ENCODE results near the gene PSMD12. TPM values are rescaled to one million over a fixed set of nuclear protein-coding genes. Genes with fewer than 3 reads are reported as not detected.
"Not testable (repeated sequence)": the region's sequence is repeated elsewhere in the genome, so short reads cannot be mapped to it uniquely, and the experiment has no call there.

PSMD12 gene
- total RNA-seq: 16.0 TPM
- polyA plus RNA-seq (ENCODE audit: insufficient read depth in 1 of 8, insufficient read length in 8 of 8, low replicate concordance in 1 of 8): 10 to 100 TPM; 25.5 to 35.4 (median 33.7) TPM
- long read RNA-seq, donor 1, full-length matches to known transcripts: 5 of 5 reads
- long read RNA-seq, donor 1, partial matches to known transcripts: 0 of 5 reads
- long read RNA-seq, donor 1, other reads (novel, unspliced or antisense): 0 of 5 reads
- long read RNA-seq, donor 2, full-length matches to known transcripts: 1 of 1 reads
- long read RNA-seq, donor 2, partial matches to known transcripts: 0 of 1 reads
- long read RNA-seq, donor 2, other reads (novel, unspliced or antisense): 0 of 1 reads
- long read RNA-seq, donor 3, full-length matches to known transcripts: 19 of 24 reads
- long read RNA-seq, donor 3, partial matches to known transcripts: 5 of 24 reads
- long read RNA-seq, donor 3, other reads (novel, unspliced or antisense): 0 of 24 reads
- long read RNA-seq, donor 4, full-length matches to known transcripts: 7 of 7 reads
- long read RNA-seq, donor 4, partial matches to known transcripts: 0 of 7 reads
- long read RNA-seq, donor 4, other reads (novel, unspliced or antisense): 0 of 7 reads
- long read RNA-seq, donor 5, full-length matches to known transcripts: 30 of 52 reads
- long read RNA-seq, donor 5, partial matches to known transcripts: 22 of 52 reads
- long read RNA-seq, donor 5, other reads (novel, unspliced or antisense): 0 of 52 reads
- long read RNA-seq, donor 6, full-length matches to known transcripts: 18 of 27 reads
- long read RNA-seq, donor 6, partial matches to known transcripts: 9 of 27 reads
- long read RNA-seq, donor 6, other reads (novel, unspliced or antisense): 0 of 27 reads
- long read RNA-seq, donor 7, full-length matches to known transcripts: 16 of 32 reads
- long read RNA-seq, donor 7, partial matches to known transcripts: 16 of 32 reads
- long read RNA-seq, donor 7, other reads (novel, unspliced or antisense): 0 of 32 reads
- long read RNA-seq, donor 8, full-length matches to known transcripts: 4 of 4 reads
- long read RNA-seq, donor 8, partial matches to known transcripts: 0 of 4 reads
- long read RNA-seq, donor 8, other reads (novel, unspliced or antisense): 0 of 4 reads
- long read RNA-seq, donor 9, full-length matches to known transcripts: 9 of 22 reads
- long read RNA-seq, donor 9, partial matches to known transcripts: 13 of 22 reads
- long read RNA-seq, donor 9, other reads (novel, unspliced or antisense): 0 of 22 reads
- long read RNA-seq, donor 10, full-length matches to known transcripts: 24 of 30 reads
- long read RNA-seq, donor 10, partial matches to known transcripts: 6 of 30 reads
- long read RNA-seq, donor 10, other reads (novel, unspliced or antisense): 0 of 30 reads
- long read RNA-seq, donor 11, full-length matches to known transcripts: 8 of 13 reads
- long read RNA-seq, donor 11, partial matches to known transcripts: 5 of 13 reads
- long read RNA-seq, donor 11, other reads (novel, unspliced or antisense): 0 of 13 reads

DNA sequence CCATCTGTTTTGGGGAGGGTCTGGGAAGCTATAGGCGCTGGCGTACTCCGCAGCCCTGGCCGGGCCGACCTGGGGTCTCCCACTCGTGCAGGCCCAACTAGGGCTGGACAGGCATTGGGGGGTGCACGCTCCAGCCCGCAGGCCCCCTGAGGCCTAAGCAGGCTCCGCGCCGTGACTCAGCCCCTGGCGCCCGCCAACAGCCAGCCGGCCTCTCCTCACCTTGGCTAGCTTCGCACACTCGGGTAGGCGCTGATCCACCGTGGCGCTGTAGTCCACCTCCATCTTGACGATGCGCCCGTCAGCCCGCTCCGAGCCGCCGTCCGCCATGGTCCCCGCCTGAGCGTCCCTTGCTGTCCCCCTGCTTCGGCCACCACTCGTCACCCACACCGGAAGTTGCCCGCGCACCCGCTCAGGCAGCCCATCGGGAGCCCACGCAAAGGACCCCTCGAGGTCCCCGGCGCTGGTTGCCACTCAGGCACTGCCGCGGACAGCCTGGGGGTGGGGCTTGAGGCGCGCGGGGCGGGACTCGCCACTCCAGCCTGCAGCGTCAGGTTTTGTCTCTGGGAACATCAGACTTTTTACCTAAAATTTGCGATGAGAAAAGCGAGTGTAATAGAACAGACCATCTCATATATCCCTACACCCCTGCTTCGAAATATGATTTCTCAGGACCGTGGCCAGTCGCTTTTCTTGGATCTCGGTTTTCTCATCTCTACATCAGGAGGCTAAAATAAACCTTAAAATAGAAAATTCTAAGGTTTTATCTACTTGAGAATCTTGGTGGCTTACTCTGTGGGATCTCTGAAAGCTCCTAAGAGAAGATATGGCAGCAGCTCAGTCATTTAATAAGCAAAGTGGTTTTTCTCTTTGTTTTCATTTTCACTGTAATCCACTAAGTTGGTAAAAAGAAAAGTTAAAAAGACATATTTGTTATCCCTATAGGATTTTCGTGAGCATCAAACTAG is at the start of gene PSMD12:
TSS of gene PSMD12 (minus strand) at position 385 of the 965 bp plus-strand sequence. CDS start at position 327, 58 bp downstream.
- Histone ChIP-seq H3K27ac (ENCODE audit: low read length) (peak within 1 kb of the TSS; percentile 90), H3K4me1 (ENCODE audit: control insufficient read depth, insufficient read depth, low read length) (peaks cover 11% of the 10 kb centered on the region), H3K36me3 (ENCODE audit: control insufficient read depth, insufficient read depth, low read length) (no peaks in the 10 kb centered on the region), H3K9me3 (replicated peaks; ENCODE audit: control insufficient read depth, low read depth, low read length) (no peaks in the 10 kb centered on the region), H3K27me3 (ENCODE audit: control insufficient read depth, insufficient read depth, low read length) (no peaks in the 10 kb centered on the region), H3K4me3 (ENCODE audit: low read length) (peak within 1 kb of the TSS; percentile 93)
- DNase-seq: peak; percentile 95
- WGBS (ENCODE audit: insufficient coverage): under 1% methylated on average over 44 of the region's 55 CpGs

DNA sequence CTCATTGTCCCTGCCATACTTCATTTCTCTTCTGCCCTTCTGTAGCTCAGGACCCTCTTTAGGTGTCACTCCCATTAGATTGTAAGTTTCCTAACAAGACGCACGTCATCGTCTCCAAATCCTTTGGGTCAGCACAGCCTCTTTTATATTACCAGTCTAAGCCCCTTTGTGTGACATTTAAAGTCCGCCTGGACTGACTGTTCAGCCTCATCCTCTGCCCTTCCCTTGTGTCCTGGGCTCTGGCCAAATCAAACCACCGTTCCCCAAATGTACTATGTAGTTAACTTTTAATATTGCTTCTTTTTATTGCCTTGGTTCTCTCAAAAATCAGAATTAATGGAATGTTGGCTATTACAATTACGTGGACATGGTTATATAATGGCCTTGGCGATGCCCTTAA is 48.9 kb upstream of the PSMD12 start:
- Histone ChIP-seq H3K4me3 (ENCODE audit: low read length) (no peak overlapping the region), H3K36me3 (ENCODE audit: control insufficient read depth, insufficient read depth, low read length) (no peaks in the 10 kb centered on the region), H3K9me3 (replicated peaks; ENCODE audit: control insufficient read depth, low read depth, low read length) (peaks cover 2% of the 10 kb centered on the region), H3K4me1 (ENCODE audit: control insufficient read depth, insufficient read depth, low read length) (no peaks in the 10 kb centered on the region), H3K27ac (ENCODE audit: low read length) (no peak overlapping the region), H3K27me3 (ENCODE audit: control insufficient read depth, insufficient read depth, low read length) (no peaks in the 10 kb centered on the region)
- no peak for DNase-seq
- 79% methylated on average over 4 of the region's 7 CpGs for WGBS (ENCODE audit: insufficient coverage)

DNA sequence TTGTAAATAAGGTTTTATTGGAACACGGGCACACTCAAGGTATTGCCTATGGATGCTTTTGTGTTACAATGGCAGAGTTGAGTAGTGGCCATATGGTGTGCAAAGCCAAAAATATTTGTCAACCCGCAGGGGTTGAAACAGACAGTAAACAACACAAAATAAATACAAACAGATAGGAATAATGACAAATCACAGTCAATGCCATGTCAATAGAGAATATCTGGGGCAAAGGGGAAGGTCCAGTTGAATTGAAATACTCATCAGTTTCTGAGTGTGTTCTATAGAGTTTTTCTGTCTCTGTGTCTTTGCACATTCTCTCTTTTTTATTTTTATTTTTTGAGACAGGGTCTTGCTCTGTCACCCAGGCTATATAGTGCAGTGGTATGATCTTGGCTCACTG is 48.2 kb upstream of the PSMD12 start:
- H3K4me1 ChIP-seq (ENCODE audit: control insufficient read depth, insufficient read depth, low read length): no peaks in the 10 kb centered on the region
- no peaks in the 10 kb centered on the region for H3K27me3 ChIP-seq (ENCODE audit: control insufficient read depth, insufficient read depth, low read length)
- no peaks in the 10 kb centered on the region for H3K36me3 ChIP-seq (ENCODE audit: control insufficient read depth, insufficient read depth, low read length)
- no peak overlapping the region for H3K4me3 ChIP-seq (ENCODE audit: low read length)
- no peak for DNase-seq
- peaks cover 2% of the 10 kb centered on the region for H3K9me3 ChIP-seq (replicated peaks; ENCODE audit: control insufficient read depth, low read depth, low read length)
- WGBS (ENCODE audit: insufficient coverage): no CpG with 5 or more reads among the region's 2 CpGs
- H3K27ac ChIP-seq (ENCODE audit: low read length): no peak overlapping the region

DNA sequence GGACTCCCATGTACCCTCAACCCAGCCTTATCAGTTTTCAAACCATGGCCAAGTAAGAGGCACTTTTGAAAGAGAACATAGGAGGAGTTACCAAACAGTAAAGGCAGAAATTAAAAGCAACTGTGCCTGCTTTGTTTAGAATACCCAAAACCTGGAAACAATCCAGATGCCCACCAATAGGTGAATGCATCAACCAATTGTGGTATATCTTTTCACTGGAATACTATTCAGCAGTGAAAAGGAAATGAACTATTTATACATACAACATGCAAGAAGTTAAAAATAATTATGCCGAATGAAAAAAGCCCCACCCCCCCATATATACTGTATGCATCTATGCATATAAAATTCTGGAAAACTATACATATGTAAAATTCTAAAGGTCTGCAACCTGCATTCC is 47.8 kb upstream of the PSMD12 start:
- no CpG with 5 or more reads among the region's 1 CpG for WGBS (ENCODE audit: insufficient coverage)

DNA sequence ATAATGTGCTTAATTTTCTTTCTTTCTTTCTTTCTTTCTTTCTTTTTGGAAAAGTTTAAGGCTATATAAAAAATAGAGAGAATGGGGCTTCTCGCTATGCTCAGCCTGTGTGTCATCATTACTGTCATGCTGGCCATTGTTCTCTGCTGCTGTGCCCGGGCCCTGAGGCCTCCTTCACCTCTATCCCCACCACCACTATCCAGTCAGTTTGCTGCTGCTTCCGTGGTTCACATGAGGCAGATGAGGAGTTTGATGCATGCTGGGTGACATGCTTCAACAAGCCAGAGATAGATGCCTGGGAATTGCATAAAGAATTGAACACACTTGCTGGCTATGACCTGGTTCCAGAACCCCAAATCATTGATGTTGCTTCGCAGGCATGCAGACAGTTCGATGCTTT is 47.0 kb upstream of the PSMD12 start:
- peaks cover 2% of the 10 kb centered on the region for H3K9me3 ChIP-seq (replicated peaks; ENCODE audit: control insufficient read depth, low read depth, low read length)
- H3K27me3 ChIP-seq (ENCODE audit: control insufficient read depth, insufficient read depth, low read length): no peaks in the 10 kb centered on the region
- H3K36me3 ChIP-seq (ENCODE audit: control insufficient read depth, insufficient read depth, low read length): no peaks in the 10 kb centered on the region
- no peak overlapping the region for H3K27ac ChIP-seq (ENCODE audit: low read length)
- 75% methylated on average over 3 of the region's 5 CpGs for WGBS (ENCODE audit: insufficient coverage)
- no peak overlapping the region for H3K4me3 ChIP-seq (ENCODE audit: low read length)
- no peaks in the 10 kb centered on the region for H3K4me1 ChIP-seq (ENCODE audit: control insufficient read depth, insufficient read depth, low read length)
- DNase-seq: no peak

More for the DNA sequence above, 47.8 kb upstream of the PSMD12 start:
- Histone ChIP-seq H3K9me3 (replicated peaks; ENCODE audit: control insufficient read depth, low read depth, low read length) (peaks cover 2% of the 10 kb centered on the region), H3K4me1 (ENCODE audit: control insufficient read depth, insufficient read depth, low read length) (no peaks in the 10 kb centered on the region), H3K27ac (ENCODE audit: low read length) (no peak overlapping the region), H3K27me3 (ENCODE audit: control insufficient read depth, insufficient read depth, low read length) (no peaks in the 10 kb centered on the region), H3K4me3 (ENCODE audit: low read length) (no peak overlapping the region), H3K36me3 (ENCODE audit: control insufficient read depth, insufficient read depth, low read length) (no peaks in the 10 kb centered on the region)
- DNase-seq: no peak

DNA sequence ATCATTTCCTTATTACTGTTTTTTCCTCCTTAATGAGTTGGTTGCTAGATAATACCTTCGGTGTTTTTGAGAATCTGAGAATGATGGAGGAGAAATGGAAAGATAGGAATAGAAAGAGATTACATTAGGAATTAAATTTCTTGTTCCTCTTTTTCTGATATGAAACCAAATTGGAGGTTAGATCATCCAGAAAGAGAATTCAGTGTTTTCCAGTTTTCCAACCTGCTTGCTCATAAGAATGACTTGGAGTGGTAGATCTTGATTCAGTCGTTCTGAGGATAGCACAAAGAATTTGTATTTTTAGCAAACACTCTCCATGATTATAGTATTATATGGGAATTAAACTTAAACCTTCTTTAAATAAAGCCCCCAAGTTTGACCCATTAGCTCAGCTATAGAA is 46.6 kb upstream of the PSMD12 start:
- WGBS (ENCODE audit: insufficient coverage): no CpG with 5 or more reads among the region's 2 CpGs
- Histone ChIP-seq H3K27ac (ENCODE audit: low read length) (no peak overlapping the region), H3K9me3 (replicated peaks; ENCODE audit: control insufficient read depth, low read depth, low read length) (peaks cover 2% of the 10 kb centered on the region), H3K27me3 (ENCODE audit: control insufficient read depth, insufficient read depth, low read length) (no peaks in the 10 kb centered on the region), H3K4me3 (ENCODE audit: low read length) (no peak overlapping the region), H3K36me3 (ENCODE audit: control insufficient read depth, insufficient read depth, low read length) (no peaks in the 10 kb centered on the region), H3K4me1 (ENCODE audit: control insufficient read depth, insufficient read depth, low read length) (no peaks in the 10 kb centered on the region)
- no peak for DNase-seq

DNA sequence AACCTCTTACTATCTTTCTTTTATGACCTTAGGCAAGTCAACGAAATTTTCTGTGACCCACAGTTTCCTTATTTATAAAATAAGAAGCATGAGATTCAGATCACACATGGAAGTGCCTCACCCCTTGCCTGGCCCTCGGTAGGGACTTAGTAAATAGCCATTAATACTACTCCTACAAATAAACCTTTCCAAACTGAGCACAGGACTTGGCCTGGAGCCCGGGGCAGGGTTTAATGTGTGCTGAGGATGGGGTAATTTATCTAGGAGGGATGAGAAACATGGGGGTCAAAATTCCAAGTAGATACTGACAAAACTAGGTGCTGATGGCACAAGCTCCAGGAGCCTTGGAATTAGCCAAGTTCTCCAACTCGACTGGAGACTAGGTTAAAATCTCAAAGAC is 45.7 kb upstream of the PSMD12 start:
- no peak for DNase-seq
- WGBS (ENCODE audit: insufficient coverage): 100% methylated on average over 1 of the region's 4 CpGs
- Histone ChIP-seq H3K4me1 (ENCODE audit: control insufficient read depth, insufficient read depth, low read length) (no peaks in the 10 kb centered on the region), H3K36me3 (ENCODE audit: control insufficient read depth, insufficient read depth, low read length) (no peaks in the 10 kb centered on the region), H3K9me3 (replicated peaks; ENCODE audit: control insufficient read depth, low read depth, low read length) (peaks cover 2% of the 10 kb centered on the region), H3K27me3 (ENCODE audit: control insufficient read depth, insufficient read depth, low read length) (no peaks in the 10 kb centered on the region), H3K27ac (ENCODE audit: low read length) (no peak overlapping the region), H3K4me3 (ENCODE audit: low read length) (no peak overlapping the region)

DNA sequence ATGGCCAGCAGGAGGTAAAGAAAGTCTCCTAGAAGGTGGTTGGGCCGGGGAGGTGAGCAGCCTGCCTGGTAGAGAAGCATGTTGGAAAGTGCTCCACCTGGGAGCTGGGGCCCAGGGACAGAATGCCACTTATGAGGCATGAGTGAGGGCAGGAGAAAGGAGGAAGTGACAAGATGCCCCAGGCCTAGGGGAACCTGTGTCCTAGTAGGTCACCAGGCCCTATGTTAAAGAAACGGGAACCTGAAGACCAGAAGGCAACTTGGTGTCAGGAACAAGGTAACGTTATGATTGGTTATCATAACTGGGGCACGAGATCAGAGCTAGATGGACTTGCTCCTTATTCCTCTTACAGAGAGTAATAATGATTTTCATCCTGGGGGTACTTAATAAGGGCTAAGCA is 45.0 kb upstream of the PSMD12 start:
- Histone ChIP-seq H3K4me3 (ENCODE audit: low read length) (no peak overlapping the region), H3K4me1 (ENCODE audit: control insufficient read depth, insufficient read depth, low read length) (no peaks in the 10 kb centered on the region), H3K27ac (ENCODE audit: low read length) (no peak overlapping the region), H3K27me3 (ENCODE audit: control insufficient read depth, insufficient read depth, low read length) (no peaks in the 10 kb centered on the region), H3K36me3 (ENCODE audit: control insufficient read depth, insufficient read depth, low read length) (no peaks in the 10 kb centered on the region), H3K9me3 (replicated peaks; ENCODE audit: control insufficient read depth, low read depth, low read length) (peaks cover 2% of the 10 kb centered on the region)
- WGBS (ENCODE audit: insufficient coverage): 92% methylated on average over 2 of the region's 4 CpGs
- DNase-seq: no peak

DNA sequence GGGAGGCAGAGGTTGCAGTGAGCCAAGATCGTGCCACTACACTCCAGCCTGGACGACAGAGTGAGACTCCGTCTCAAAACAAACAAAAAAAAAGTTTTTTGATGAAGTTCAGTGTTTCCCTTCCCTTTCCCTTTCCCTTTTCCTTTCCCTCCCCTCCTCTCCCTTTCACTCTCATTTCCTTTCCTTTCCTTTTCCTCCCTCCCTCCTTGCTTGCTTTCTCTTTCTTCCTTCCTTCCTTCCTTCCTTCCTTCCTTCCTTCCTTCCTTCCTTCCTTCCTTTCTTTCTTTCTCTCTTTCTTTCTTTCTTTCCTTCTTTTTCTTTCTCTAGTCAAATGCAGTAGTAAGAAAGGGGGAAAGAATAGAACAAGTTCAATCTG is 42.1 kb upstream of the PSMD12 start:
- H3K27ac ChIP-seq (ENCODE audit: low read length); H3K9me3 ChIP-seq (replicated peaks; ENCODE audit: control insufficient read depth, low read depth, low read length); H3K27me3 ChIP-seq (ENCODE audit: control insufficient read depth, insufficient read depth, low read length); H3K4me3 ChIP-seq (ENCODE audit: low read length); H3K36me3 ChIP-seq (ENCODE audit: control insufficient read depth, insufficient read depth, low read length); H3K4me1 ChIP-seq (ENCODE audit: control insufficient read depth, insufficient read depth, low read length); DNase-seq: not testable (repeated sequence)
- 100% methylated on average over 3 of the region's 3 CpGs for whole genome bisulfite sequencing (ENCODE audit: insufficient coverage)

All from muscle of leg (tissue), 16 donors.